AG08395 (cell line): ENCODE measurements around the gene TOMM34.

Experiments
- DNase-seq: peaks from one replicate; pipeline ENCODE4 v3.0.0; 2012; ENCODE audit warnings: mixed read lengths, low spot score

The TOMM34 gene

GRCh38 chr20:44962483-44962882, 2.3 kb upstream of the TOMM34 start:
- no peak for DNase-seq

GRCh38 chr20:44961870-44962267, 1.7 kb upstream of the TOMM34 start:
- peak; percentile 55 for DNase-seq

GRCh38 chr20:44961011-44961869, 1.0 kb upstream of the TOMM34 start:
- DNase-seq: no peak

GRCh38 chr20:44959638-44960102, 527 bp downstream of the TOMM34 start:
- DNase-seq: peak; percentile 37

- DNase-seq: no peak
These were observed 1.0 kb downstream of the TOMM34 start for GRCh38 chr20:44959082-44959637.

- no peak for DNase-seq
These were observed 1.9 kb downstream of the TOMM34 start for GRCh38 chr20:44958276-44958675.

GRCh38 chr20:44956410-44956809, 3.8 kb downstream of the TOMM34 start:
- DNase-seq: no peak

GRCh38 chr20:44955270-44955669, 4.9 kb downstream of the TOMM34 start:
- DNase-seq: no peak

- DNase-seq: no peak
These were observed 6.0 kb downstream of the TOMM34 start for GRCh38 chr20:44954211-44954610.

- no peak for DNase-seq
These were observed 7.5 kb downstream of the TOMM34 start for GRCh38 chr20:44952731-44953130.

- DNase-seq: no peak
These were observed 9.8 kb downstream of the TOMM34 start for GRCh38 chr20:44950368-44950767.

GRCh38 chr20:44948513-44948912, 11.7 kb downstream of the TOMM34 start:
- no peak for DNase-seq

- DNase-seq: no peak
These were observed 12.1 kb downstream of the TOMM34 start for GRCh38 chr20:44948107-44948506.

GRCh38 chr20:44946271-44946852, 13.8 kb downstream of the TOMM34 start:
- no peak for DNase-seq

- no peak for DNase-seq
These were observed 14.9 kb downstream of the TOMM34 start for GRCh38 chr20:44945261-44945660.

- DNase-seq: no peak
These were observed 16.4 kb downstream of the TOMM34 start for GRCh38 chr20:44943828-44944227.

GRCh38 chr20:44942264-44942973, 17.8 kb downstream of the TOMM34 start:
- DNase-seq: no peak

GRCh38 chr20:44941120-44941691, 19.0 kb downstream of the TOMM34 start:
- no peak for DNase-seq

- no peak for DNase-seq
These were observed 21.6 kb downstream of the TOMM34 start for GRCh38 chr20:44938637-44939036.

- no peak for DNase-seq
These were observed 23.7 kb downstream of the TOMM34 start for GRCh38 chr20:44936510-44936909.

GRCh38 chr20:44932916-44933315, 27.3 kb downstream of the TOMM34 start:
- DNase-seq: no peak

GRCh38 chr20:44931911-44932310, 28.3 kb downstream of the TOMM34 start:
- DNase-seq: no peak
